Measurements from ENCODE around the gene TOX3. TPM values are rescaled to one million over a fixed set of nuclear protein-coding genes. Genes with fewer than 3 reads are reported as not detected.

The TOX3 gene
- total RNA-seq, 1 donor from 2014 or later: not detected

- no peak for TF ChIP-seq CTCF (IDR thresholded peaks at IDR 0.05)
- no peaks in the 10 kb centered on the region for H3K4me1 Mint-ChIP-seq (ENCODE audit: low read depth)
Measured at GRCh38 chr16:52469775-52470174, 77.2 kb downstream of the TOX3 start.

GRCh38 chr16:52469091-52469490 lies 77.9 kb downstream of the TOX3 start:
- H3K9me3 Mint-ChIP-seq (ENCODE audit: low read depth): no peaks in the 10 kb centered on the region
- H3K4me3 Mint-ChIP-seq (ENCODE audit: unreplicated experiment): no peak overlapping the region
- H3K36me3 Mint-ChIP-seq (ENCODE audit: low read depth): no peaks in the 10 kb centered on the region
- no peak for DNase-seq (ENCODE audit: low spot score)
- no peak for TF ChIP-seq CTCF (IDR thresholded peaks at IDR 0.05)
- no peaks in the 10 kb centered on the region for H3K27me3 Mint-ChIP-seq (ENCODE audit: low read depth)
- H3K4me1 Mint-ChIP-seq (ENCODE audit: low read depth): no peaks in the 10 kb centered on the region
- no peak overlapping the region for H3K27ac Mint-ChIP-seq (ENCODE audit: unreplicated experiment)

More at GRCh38 chr16:52469775-52470174, 77.2 kb downstream of the TOX3 start:
- H3K36me3 Mint-ChIP-seq (ENCODE audit: low read depth): no peaks in the 10 kb centered on the region
- H3K9me3 Mint-ChIP-seq (ENCODE audit: low read depth): no peaks in the 10 kb centered on the region
- H3K27ac Mint-ChIP-seq (ENCODE audit: unreplicated experiment): no peak overlapping the region
- no peak overlapping the region for H3K4me3 Mint-ChIP-seq (ENCODE audit: unreplicated experiment)
- no peaks in the 10 kb centered on the region for H3K27me3 Mint-ChIP-seq (ENCODE audit: low read depth)
- no peak for DNase-seq (ENCODE audit: low spot score)

GRCh38 chr16:52467753-52468152 lies 79.2 kb downstream of the TOX3 start:
- H3K27me3 Mint-ChIP-seq (ENCODE audit: low read depth): no peaks in the 10 kb centered on the region
- no peak for TF ChIP-seq CTCF (IDR thresholded peaks at IDR 0.05)
- H3K9me3 Mint-ChIP-seq (ENCODE audit: low read depth): no peaks in the 10 kb centered on the region
- H3K4me3 Mint-ChIP-seq (ENCODE audit: unreplicated experiment): no peak overlapping the region
- DNase-seq (ENCODE audit: low spot score): no peak
- H3K36me3 Mint-ChIP-seq (ENCODE audit: low read depth): no peaks in the 10 kb centered on the region
- no peaks in the 10 kb centered on the region for H3K4me1 Mint-ChIP-seq (ENCODE audit: low read depth)
- no peak overlapping the region for H3K27ac Mint-ChIP-seq (ENCODE audit: unreplicated experiment)

GRCh38 chr16:52466994-52467393 lies 79.9 kb downstream of the TOX3 start:
- Mint-ChIP-seq H3K9me3 (ENCODE audit: low read depth) (no peaks in the 10 kb centered on the region), H3K4me1 (ENCODE audit: low read depth) (no peaks in the 10 kb centered on the region), H3K27ac (ENCODE audit: unreplicated experiment) (no peak overlapping the region), H3K4me3 (ENCODE audit: unreplicated experiment) (no peak overlapping the region), H3K36me3 (ENCODE audit: low read depth) (no peaks in the 10 kb centered on the region), H3K27me3 (ENCODE audit: low read depth) (no peaks in the 10 kb centered on the region)
- DNase-seq (ENCODE audit: low spot score): no peak
- no peak for TF ChIP-seq CTCF (IDR thresholded peaks at IDR 0.05)

GRCh38 chr16:52465711-52466267 lies 81.2 kb downstream of the TOX3 start:
- no peaks in the 10 kb centered on the region for H3K27me3 Mint-ChIP-seq (ENCODE audit: low read depth)
- H3K9me3 Mint-ChIP-seq (ENCODE audit: low read depth): no peaks in the 10 kb centered on the region
- no peak overlapping the region for H3K4me3 Mint-ChIP-seq (ENCODE audit: unreplicated experiment)
- H3K4me1 Mint-ChIP-seq (ENCODE audit: low read depth): no peaks in the 10 kb centered on the region
- H3K36me3 Mint-ChIP-seq (ENCODE audit: low read depth): no peaks in the 10 kb centered on the region
- no peak overlapping the region for H3K27ac Mint-ChIP-seq (ENCODE audit: unreplicated experiment)
- no peak for DNase-seq (ENCODE audit: low spot score)
- no peak for TF ChIP-seq CTCF (IDR thresholded peaks at IDR 0.05)

Measured in chondrocyte (in vitro differentiated cells).